OCI-LY7 (cell line): ENCODE data around the gene DOCK9. TPM values are rescaled to one million over a fixed set of nuclear protein-coding genes. Genes with fewer than 3 reads are reported as not detected.

Experiments
- BruUV-seq: library from RNA; stranded (reverse); fragments of 400-500 nt; replicated peaks from 2 replicates; lab custom pipeline; 2021; lab: Mats Ljungman, UMichigan
- CTCF ChIA-PET: fragments of 300-600 bp; sonication (Branson Sonifier 250); formaldehyde crosslinking; loops from one replicate; lab custom pipeline; 2022; ENCODE audit warnings: antibody characterized with exemption; ENCODE audit not compliant: unreplicated experiment; lab: Charles Lee
- POLR2A ChIA-PET: fragments of 300-600 bp; sonication (Branson Sonifier 250); formaldehyde crosslinking; loops from one replicate; lab custom pipeline; 2022; ENCODE audit warnings: antibody characterized with exemption; lab: Charles Lee
- DNase-seq: peaks from one replicate; pipeline ENCODE4 v3.0.0-alpha.2; 2015; ENCODE audit warnings: low spot score
- H2AFZ ChIP-seq: fragments of 200-600 bp; sonication (generic), shearing (Covaris generic); 2 replicates; pipeline ENCODE4 v1.6.1; 2014; ENCODE audit warnings: mild to moderate bottlenecking, antibody characterized with exemption, low read length, moderate library complexity
- H3K27ac ChIP-seq: fragments of 200-600 bp; sonication (generic); 2 replicates; pipeline ENCODE4 v1.5.1; 2014; ENCODE audit warnings: mixed run types, low read depth, mild to moderate bottlenecking, moderate library complexity, low read length, inconsistent platforms; ENCODE audit not compliant: poor library complexity, severe bottlenecking
- H3K36me3 ChIP-seq: fragments of 200-600 bp; sonication (generic); 2 replicates; pipeline ENCODE4 v1.6.1; 2014; ENCODE audit warnings: mild to moderate bottlenecking, antibody characterized with exemption, low read length, moderate library complexity, mixed read lengths; ENCODE audit not compliant: insufficient read depth
- H3K4me1 ChIP-seq: fragments of 200-600 bp; sonication (generic); 2 replicates; pipeline ENCODE4 v1.5.1; 2014; ENCODE audit warnings: mild to moderate bottlenecking, low read length; ENCODE audit not compliant: insufficient read depth, poor library complexity, severe bottlenecking
- H3K4me2 ChIP-seq: fragments of 200-600 bp; sonication (generic); 2 replicates; pipeline ENCODE4 v1.6.1; 2014; ENCODE audit warnings: mild to moderate bottlenecking, low read length
- H3K4me3 ChIP-seq: fragments of 200-600 bp; sonication (generic); 2 replicates; pipeline ENCODE4 v1.5.1; 2014; ENCODE audit warnings: mild to moderate bottlenecking, low read depth, low read length; ENCODE audit not compliant: poor library complexity, severe bottlenecking
- H3K79me2 ChIP-seq: fragments of 200-600 bp; sonication (generic); 2 replicates; pipeline ENCODE4 v1.6.1; 2016; ENCODE audit warnings: low read depth, mild to moderate bottlenecking, low read length, moderate library complexity, mixed read lengths; ENCODE audit not compliant: insufficient read depth
- H3K9me2 ChIP-seq: fragments of 200-600 bp; sonication (generic); 2 replicates; pipeline ENCODE4 v1.6.1; 2016; ENCODE audit warnings: mild to moderate bottlenecking, low read length, mixed read lengths; ENCODE audit not compliant: insufficient read depth
- H3K9me3 ChIP-seq: fragments of 200-600 bp; sonication (generic); 2 replicates; pipeline ENCODE4 v1.6.1; 2014; ENCODE audit warnings: mild to moderate bottlenecking, mixed run types, low read length, mixed read lengths
- H4K20me1 ChIP-seq: fragments of 200-600 bp; sonication (generic); 2 replicates; pipeline ENCODE4 v1.6.1; 2014; ENCODE audit warnings: mild to moderate bottlenecking, antibody characterized with exemption, low read length, moderate library complexity, mixed read lengths; ENCODE audit not compliant: insufficient read depth
- CTCF ChIP-seq: fragments of 200-600 bp; sonication (generic); conservative IDR thresholded peaks from 2 replicates; pipeline ENCODE4 v1.5.1; 2014; ENCODE audit warnings: mild to moderate bottlenecking, antibody characterized with exemption, low read length, moderate library complexity, mixed read lengths
- EZH2phosphoT487 ChIP-seq: fragments of 200-600 bp; sonication (generic); IDR thresholded peaks from 2 replicates; pipeline ENCODE4 v1.6.1; 2018; ENCODE audit warnings: low read depth, borderline replicate concordance, mild to moderate bottlenecking, mixed run types, antibody characterized with exemption, low read length, moderate library complexity, mixed read lengths
- intact Hi-C: fragments of 100-400 bp; cut with micrococcal nuclease; formaldehyde crosslinking; loops from one replicate; pipeline ENCODE4 v1.10.0; 2022; ENCODE audit not compliant: unreplicated experiment
- total RNA-seq, 2 experiments: library from RNA; depleted of rRNA in 1 of 2; stranded (reverse); fragments of >200 nt in 1 of 2; shearing (Covaris generic) in 1 of 2; gene quantifications; 2 replicates each; pipeline ENCODE4 v1.2.3, GENCODE V29; 2014 to 2022

Gene DOCK9
- total RNA-seq, 2 experiments from 2014 or later: 24.0 to 28.0 TPM

GRCh38 chr13:98961503-98962105 lies 16.3 kb downstream of the DOCK9 start:
- Histone ChIP-seq H3K79me2 (no peaks in the 10 kb centered on the region), H3K4me2 (no peak overlapping the region)

GRCh38 chr13:98960606-98961502 lies 17.0 kb downstream of the DOCK9 start:
- Histone ChIP-seq H3K9me2 (no peaks in the 10 kb centered on the region), H3K4me2 (no peak overlapping the region), H4K20me1 (no peaks in the 10 kb centered on the region), H3K9me3 (no peaks in the 10 kb centered on the region), H3K4me3 (no peak overlapping the region), H2AFZ (no peak overlapping the region), H3K79me2 (no peaks in the 10 kb centered on the region), H3K4me1 (no peaks in the 10 kb centered on the region), H3K36me3 (no peaks in the 10 kb centered on the region), H3K27ac (no peak overlapping the region)
- ChIA-PET POLR2A (no interaction called here), CTCF (no interaction called here)
- DNase-seq: no peak
- BruUV-seq: no TSS peak
- intact Hi-C loops: no loop called here
- TF ChIP-seq EZH2phosphoT487 (no peak), CTCF (no peak)

More at GRCh38 chr13:98961503-98962105, 16.3 kb downstream of the DOCK9 start:
- no peak for DNase-seq
- H3K9me2 ChIP-seq: no peaks in the 10 kb centered on the region
- CTCF ChIA-PET: no interaction called here
- H4K20me1 ChIP-seq: no peaks in the 10 kb centered on the region
- POLR2A ChIA-PET: no interaction called here
- no peak overlapping the region for H3K4me3 ChIP-seq
- no TSS peak for BruUV-seq
- intact Hi-C loops: no loop called here
- no peak overlapping the region for H3K27ac ChIP-seq
- no peaks in the 10 kb centered on the region for H3K9me3 ChIP-seq
- H2AFZ ChIP-seq: no peak overlapping the region
- no peaks in the 10 kb centered on the region for H3K36me3 ChIP-seq
- no peaks in the 10 kb centered on the region for H3K4me1 ChIP-seq
- TF ChIP-seq EZH2phosphoT487 (no peak), CTCF (no peak)
